GM19452 (cell line): ENCODE data around the gene COL6A3.

Experiments
- ATAC-seq: cut with Tn5 transposase; IDR thresholded peaks from one replicate; pipeline ENCODE4 v1.9.1; 2021; ENCODE audit not compliant: unreplicated experiment

The COL6A3 gene

GRCh38 chr2:237413777-237414661 is at the start of gene COL6A3:
Gene COL6A3 (minus strand): TSS chr2:237414164. CDS start chr2:237396817, 17,347 bp downstream.
- ATAC-seq, result no peak

DNA sequence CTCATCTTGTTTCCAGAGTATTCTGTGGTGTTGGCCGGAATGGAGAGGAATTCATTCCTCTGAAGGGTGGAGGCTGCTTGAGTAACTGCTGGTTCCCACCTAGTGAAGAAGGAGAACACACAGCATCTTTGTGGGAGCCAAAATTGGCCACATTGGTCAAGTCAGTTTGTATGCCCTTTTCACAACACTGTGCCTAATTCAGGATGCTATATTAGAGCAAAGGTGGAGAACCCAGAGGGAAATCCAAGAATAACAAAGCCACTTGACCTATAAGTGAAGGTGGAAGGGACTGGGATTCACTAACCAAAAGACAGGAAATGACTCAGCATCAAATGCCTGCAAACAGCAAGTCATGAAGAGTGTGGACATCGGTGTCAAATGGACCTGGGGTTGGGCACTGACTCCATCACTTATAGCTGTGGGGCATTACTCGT is 45.8 kb upstream of the COL6A3 start:
- ATAC-seq, result no peak

DNA sequence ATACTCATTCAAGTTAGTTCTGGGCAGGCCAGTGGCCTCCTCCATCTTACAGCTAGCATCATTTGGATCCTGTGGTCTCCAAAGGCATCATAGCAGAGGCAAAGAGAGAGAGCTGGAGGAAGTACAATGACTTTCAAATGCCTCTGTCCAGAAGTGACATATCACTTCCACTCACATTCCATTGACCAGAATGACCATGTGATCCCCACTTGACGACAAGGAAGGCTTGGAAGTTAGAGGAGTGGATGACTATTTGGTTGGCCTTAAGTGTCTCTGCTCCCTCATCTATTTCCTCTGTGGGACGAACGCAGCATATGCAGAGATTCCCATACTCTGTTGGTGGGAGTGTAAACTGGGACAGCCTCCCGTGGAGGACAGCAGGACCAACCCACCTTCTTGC is 45.3 kb upstream of the COL6A3 start:
- ATAC-seq, result no peak

DNA sequence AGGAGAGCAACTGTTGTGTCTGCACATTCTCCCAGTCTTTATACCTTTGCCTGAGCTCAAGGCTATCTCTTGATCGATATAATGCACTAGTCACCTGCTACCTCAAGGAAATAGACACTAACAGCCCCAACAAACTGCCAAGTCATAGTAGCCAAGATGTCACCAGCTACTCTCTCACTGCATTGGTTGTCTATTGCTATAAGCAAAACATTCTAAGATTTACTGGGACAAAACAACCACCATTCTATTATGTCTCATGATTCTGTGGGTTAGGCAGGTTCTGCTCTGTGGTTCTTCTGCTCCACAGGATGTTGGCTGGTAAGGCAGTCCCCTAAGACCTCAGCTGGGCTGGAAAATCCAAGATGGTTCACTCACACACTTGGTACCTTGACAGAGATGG is 44.6 kb upstream of the COL6A3 start:
- no peak for ATAC-seq

GRCh38 chr2:237457388-237457941 is 43.5 kb upstream of the COL6A3 start:
- ATAC-seq, result no peak

DNA sequence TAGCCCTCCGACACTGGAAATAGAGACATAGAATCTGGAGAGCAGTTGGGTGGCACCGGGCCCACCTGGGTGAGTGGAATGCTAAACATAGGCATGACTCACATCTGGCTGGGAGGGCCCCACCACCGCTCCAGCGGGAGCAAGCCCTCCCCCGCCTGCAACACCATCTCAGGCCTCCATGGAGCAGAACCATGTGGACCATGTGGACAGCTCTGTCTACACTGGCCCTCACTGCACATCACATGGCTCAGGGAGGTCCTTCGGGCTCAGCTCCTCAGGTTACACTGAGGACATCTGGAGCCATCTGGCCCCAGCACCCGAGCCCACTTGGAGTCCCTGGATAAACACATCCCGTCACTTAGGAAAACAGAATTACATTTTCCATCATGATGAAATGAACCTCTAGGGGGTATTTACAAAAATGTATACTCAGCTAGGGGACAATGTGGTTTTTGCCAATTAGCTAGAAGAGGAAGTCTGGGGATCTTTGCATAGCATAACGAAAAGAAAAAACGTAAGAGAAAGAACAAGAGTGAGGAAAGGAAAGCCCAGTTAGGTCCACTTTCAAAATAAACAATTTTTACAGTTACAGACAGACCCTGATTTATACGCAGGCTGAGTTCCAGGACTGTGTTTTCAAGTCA is 42.4 kb upstream of the COL6A3 start:
- ATAC-seq, result no peak

- ATAC-seq, result no peak
Observed at GRCh38 chr2:237455764-237456163, 41.8 kb upstream of the COL6A3 start.

DNA sequence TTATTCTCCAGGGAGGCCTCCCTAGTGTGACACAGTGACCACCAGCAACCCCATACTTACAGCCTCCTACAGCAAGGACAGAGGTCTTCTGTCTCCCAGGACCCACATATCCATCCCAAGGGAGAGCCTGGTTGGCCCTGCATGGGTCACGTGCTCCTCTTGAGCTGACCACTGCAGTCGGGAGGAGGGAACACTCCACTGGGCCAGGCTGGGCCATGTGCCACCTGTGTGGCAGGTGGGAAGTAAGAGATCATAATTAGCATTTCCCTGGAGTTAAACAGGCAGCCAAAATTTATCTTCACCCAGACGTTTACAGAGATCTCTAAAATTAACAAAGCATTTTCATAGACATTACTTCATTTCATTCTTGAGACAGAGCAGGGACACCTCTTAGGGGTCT is 39.7 kb upstream of the COL6A3 start:
- ATAC-seq, result no peak

- no peak for ATAC-seq
Observed at GRCh38 chr2:237452861-237453260, 38.9 kb upstream of the COL6A3 start.

- ATAC-seq, result no peak
Observed at GRCh38 chr2:237451643-237452469, 37.9 kb upstream of the COL6A3 start.

GRCh38 chr2:237450583-237450982 is 36.6 kb upstream of the COL6A3 start:
- no peak for ATAC-seq

DNA sequence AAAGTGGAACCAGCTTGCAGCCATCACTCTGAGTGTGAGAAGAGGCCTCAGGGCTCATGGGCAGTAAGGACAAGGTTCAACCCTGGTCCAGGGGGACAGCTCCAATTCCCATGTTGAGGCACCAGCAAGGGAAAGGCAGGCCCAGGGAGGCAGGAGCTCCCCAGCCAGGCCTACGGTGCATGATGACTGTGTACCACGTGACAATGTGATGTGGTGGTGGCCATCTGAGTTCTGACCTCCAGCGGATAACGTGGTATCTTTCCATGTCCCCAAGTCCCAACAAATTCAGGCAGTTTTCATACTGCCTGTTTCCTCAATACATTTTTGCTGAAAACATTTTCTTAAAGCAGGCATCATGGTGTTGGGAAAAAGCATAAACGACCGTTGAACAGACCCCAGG is 36.1 kb upstream of the COL6A3 start:
- no peak for ATAC-seq

GRCh38 chr2:237449193-237449881 is 35.4 kb upstream of the COL6A3 start:
- no peak for ATAC-seq

- no peak for ATAC-seq
Observed at GRCh38 chr2:237448626-237449025, 34.7 kb upstream of the COL6A3 start.

- no peak for ATAC-seq
Observed at GRCh38 chr2:237448171-237448570, 34.2 kb upstream of the COL6A3 start.

DNA sequence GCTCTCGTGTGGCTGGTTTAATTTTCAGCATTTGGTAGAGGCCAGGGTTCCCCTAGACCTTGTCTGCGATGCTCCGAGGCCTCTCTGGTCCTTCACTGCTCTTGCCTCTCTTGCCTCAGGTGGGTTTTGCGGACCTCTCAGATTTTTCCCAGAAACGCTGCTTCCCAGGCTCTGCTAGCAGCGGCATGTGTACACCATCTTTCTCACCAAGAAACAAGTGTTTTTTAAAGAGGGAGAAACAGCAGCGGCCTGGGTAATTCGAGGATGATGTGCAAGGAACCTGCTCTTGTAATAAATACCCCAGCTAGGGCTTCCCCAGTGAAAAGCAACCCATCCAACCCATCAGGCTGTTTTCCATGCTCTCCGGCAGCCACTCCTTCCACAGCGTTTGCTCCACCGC is 33.5 kb upstream of the COL6A3 start:
- ATAC-seq, result no peak

DNA sequence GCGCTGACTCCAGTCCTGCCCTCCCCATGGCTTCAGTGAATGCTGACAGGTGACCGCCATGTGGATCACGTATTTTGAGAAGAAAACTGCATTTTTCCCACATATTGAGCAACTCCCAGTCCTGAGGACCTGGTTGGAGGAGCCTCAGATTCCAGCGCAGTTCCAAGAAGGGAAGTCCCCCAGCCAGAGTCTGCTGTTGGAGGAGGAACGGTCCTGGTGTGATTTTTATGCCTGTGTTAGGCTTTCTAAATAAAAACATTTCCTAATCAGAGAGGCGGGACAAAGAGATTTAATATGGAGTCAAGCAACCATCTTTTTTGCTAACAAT is 32.3 kb upstream of the COL6A3 start:
- ATAC-seq, result no peak

GRCh38 chr2:237445611-237446337 is 31.8 kb upstream of the COL6A3 start:
- no peak for ATAC-seq

GRCh38 chr2:237444071-237444470 is 30.1 kb upstream of the COL6A3 start:
- ATAC-seq, result no peak
